Measurements from ENCODE around the gene TMEM117.
A peak's percentile ranks its signal among the peaks of the same experiment; 100 is the strongest.
"Not testable (repeated sequence)": the region's sequence is repeated elsewhere in the genome, so short reads cannot be mapped to it uniquely, and the experiment has no call there.

TMEM117 gene

DNA sequence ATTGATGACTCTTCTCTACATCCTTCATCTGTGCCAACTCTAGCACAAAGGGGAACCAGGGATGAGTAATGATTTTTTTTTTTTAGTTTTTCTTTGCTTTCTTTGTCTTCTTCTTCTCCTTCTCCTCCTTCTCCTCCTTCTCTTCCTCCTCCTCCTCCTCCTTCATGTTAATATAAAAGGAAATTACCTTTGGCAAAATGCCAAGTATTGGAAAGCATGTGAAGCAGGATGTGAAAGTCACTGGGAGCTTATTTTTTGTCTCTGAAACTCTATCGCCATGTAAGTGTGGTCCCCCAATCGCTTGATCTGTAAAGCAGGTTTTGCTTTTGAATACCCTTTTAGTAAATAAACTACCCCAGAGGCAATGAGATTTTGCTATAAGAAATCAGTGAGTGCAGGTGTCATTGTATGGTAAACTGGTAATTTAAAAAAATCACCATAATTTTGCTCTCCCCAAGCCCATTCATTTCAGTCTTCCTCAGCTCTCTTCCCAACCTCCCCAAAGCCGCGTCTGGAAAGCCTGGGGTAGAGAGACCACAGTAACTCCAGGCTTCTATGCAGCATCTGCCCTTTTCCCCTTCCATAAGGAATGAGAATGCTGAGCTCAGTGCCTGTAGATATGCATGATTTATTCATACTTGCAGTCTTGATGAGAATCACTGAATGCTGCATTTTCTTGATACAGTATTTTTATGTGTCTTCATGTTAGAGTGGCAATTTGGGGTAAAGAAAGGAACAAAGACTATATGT is 388.7 kb downstream of the TMEM117 start:
- in situ Hi-C loops (cut with HindIII; ENCODE audit: low pct_ligation_motif_present, low pct_unique_long_range_greater_than_20kb, low sequenced_read_pairs): no loop called here
- DNase-seq: no peak

DNA sequence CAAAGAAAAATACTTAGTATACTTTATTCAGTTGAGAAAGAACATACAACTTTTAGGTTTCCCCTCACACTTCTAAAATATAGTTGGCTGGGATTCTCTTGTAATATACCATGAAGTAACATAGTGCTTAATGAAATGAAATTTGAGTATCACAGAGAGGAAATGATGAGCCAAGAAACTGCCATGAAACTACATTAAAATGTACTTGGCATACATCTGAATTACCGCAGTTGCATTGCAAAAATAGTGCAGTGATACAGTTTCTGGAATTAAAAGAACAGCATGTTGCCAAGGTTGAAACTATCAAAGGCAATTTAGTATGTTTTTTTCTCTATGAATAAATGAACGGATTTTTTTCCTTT is 389.2 kb downstream of the TMEM117 start:
- in situ Hi-C loops (cut with HindIII; ENCODE audit: low pct_ligation_motif_present, low pct_unique_long_range_greater_than_20kb, low sequenced_read_pairs): no loop called here
- DNase-seq: no peak

DNA sequence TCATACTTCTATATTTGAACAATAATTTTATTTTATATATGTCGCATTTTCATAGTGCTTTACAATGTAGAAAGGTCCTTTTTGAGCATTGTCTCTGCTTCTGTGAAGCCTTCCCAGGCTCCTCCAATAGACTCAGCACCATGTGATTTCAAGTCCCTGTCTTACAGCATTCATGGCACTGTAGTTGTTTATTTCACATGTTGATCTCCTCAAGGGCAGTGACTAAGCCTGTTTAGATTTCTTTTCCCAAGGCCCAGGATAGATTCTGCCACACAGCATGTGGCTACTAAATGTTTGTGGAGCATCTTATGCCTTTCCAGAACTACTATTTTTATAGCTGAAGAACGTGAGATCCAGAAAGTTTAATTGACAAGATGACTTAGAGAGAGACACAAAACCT is 391.7 kb downstream of the TMEM117 start:
- no peak for DNase-seq
- in situ Hi-C loops (cut with HindIII; ENCODE audit: low pct_ligation_motif_present, low pct_unique_long_range_greater_than_20kb, low sequenced_read_pairs): no loop called here

DNA sequence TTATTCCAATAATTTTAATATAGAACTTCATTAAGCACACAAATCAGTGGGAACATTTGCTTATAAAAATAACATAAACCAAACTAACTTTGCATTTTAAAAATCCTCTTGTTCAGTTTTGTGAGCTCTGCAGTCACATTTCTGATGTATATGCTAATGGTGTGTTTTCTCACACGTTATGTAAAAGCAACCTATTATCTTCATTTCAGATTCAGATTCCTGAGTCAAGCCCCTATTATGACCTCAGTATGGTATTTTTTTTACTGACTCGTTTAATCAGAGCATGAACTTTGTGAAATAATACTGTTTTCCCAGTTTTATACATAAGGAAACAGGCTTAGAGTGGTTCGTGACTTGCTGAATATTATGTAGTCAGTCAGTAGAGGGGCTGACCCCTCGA is 394.0 kb downstream of the TMEM117 start:
- DNase-seq: no peak
- in situ Hi-C loops (cut with HindIII; ENCODE audit: low pct_ligation_motif_present, low pct_unique_long_range_greater_than_20kb, low sequenced_read_pairs): no loop called here

DNA sequence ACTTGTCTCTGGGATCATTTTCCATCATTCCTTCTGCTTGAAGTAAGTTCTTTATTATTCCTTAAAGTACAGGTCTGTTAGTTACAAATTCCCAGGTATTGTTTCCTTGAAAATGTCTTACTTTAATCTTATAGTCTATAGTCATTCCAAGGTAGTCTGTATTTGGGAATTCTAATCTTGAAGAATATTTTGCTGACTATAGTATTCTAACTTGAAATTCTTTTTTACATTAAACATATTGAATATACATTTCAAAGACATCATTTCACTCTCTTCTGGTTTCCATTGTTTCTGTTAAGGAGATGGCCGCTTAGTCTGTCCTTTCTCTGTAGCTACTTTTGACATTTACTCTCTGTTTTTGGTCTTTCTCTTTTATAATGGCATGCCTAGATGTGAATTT is 399.8 kb downstream of the TMEM117 start:
- no peak for DNase-seq
- in situ Hi-C loops (cut with HindIII; ENCODE audit: low pct_ligation_motif_present, low pct_unique_long_range_greater_than_20kb, low sequenced_read_pairs): no loop called here

DNA sequence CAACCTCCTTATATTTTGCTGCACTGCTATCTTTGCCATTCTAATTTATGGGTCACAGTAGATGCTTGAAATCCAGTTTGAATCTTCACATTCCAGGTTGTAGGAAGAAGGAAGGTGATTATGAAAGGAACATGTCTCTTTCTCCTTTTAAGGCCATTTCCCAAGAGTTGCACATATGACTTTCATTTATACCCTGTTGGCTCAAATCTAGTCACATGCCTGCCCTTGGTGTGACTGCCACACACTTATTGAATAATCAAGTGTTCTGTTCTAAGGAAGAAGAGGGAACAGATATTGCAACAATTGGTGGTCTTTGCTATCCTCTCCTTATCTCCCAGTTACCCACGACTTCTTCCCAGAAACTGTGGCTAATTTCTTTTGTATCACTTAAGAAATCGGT is 404.3 kb downstream of the TMEM117 start:
- no peak for DNase-seq
- in situ Hi-C loops (cut with HindIII; ENCODE audit: low pct_ligation_motif_present, low pct_unique_long_range_greater_than_20kb, low sequenced_read_pairs): no loop called here

DNA sequence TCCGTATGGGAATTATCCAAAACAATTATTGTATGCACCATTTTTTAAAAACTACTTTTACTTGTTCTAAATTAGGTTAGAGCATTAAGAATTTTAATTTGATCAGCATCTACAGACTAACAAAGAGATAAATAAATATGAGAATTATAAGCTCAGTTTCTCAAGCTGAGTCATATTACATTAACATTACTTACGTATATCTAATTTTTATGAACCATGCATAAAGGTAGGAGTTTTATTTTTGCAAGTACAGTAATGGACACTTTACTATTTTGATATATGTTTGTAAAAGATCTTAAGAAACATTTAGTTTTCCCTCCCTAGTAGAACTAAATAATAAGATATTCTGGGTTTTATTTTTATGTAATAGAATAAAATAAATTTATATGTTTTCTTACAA is 410.1 kb downstream of the TMEM117 start:
- in situ Hi-C loops (cut with HindIII; ENCODE audit: low pct_ligation_motif_present, low pct_unique_long_range_greater_than_20kb, low sequenced_read_pairs): no loop called here
- no peak for DNase-seq

DNA sequence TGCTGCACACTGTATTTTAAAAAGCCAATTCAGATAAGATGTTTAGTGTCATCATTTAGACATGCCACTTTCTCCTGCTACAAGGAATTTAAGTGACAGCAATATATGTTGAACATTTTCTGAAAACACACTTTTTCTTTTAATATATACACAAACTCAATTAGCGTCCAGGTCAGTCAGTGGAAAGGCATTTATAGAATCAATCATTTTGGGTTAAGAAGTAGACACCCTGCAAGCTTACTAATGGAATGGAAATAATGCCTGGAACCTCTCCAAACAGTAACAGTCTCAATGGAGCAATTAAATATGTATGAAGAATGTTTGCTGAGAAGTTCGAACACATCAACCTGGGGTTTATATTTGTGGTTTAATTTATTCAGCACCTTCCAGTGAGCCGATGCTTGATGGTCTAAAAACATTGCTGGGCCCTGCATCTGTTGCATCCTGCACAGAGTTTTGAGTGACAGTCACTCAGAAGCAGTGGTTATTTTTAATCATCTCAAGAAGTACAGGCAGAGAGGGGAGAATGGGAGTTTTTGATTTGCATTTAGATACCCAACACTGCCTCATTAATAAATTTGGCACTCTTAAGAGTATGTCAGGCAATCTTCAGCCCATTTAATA is 410.7 kb downstream of the TMEM117 start:
- in situ Hi-C loops (cut with HindIII; ENCODE audit: low pct_ligation_motif_present, low pct_unique_long_range_greater_than_20kb, low sequenced_read_pairs): no loop called here
- no peak for DNase-seq

DNA sequence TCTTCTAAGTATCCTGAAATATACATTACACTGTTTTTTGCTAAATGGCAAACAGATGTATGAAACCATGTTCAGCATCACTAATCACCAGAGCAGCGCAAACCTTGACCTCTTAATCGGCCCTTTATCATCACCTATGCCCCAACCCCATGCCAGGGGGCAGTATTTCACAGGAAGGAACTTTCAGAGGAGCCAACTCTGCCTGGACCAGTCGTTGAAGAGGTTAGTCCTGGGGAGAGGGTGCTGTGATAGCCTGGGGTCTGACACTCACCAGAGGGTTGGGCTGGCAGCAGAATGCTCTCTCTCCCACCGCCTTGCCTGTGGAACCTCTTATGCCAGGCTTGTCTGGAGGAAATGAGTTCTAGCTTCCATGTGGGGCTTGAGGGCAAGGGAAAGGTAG is 411.7 kb downstream of the TMEM117 start:
- DNase-seq: peak; percentile 12
- in situ Hi-C loops (cut with HindIII; ENCODE audit: low pct_ligation_motif_present, low pct_unique_long_range_greater_than_20kb, low sequenced_read_pairs): no loop called here

DNA sequence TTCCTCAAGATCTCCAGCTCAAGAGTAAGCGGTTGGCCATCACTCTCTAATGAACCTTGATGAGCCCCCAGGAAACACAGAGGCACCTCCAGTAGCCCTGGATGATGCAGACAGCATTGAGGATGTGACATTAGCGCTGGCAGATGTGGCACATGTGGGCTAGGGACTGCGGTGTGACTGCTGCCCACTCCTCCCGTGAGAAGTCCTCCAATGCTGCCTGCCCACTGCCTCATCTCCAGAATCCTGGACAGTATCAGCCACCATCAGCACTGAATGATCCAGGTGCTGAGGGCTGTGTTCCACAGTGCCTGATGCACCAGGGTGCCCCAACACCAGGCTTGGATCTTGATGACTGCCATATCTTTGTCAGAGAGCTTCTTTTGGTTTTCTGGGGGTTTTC is 412.6 kb downstream of the TMEM117 start:
- in situ Hi-C loops (cut with HindIII; ENCODE audit: low pct_ligation_motif_present, low pct_unique_long_range_greater_than_20kb, low sequenced_read_pairs): no loop called here
- DNase-seq: no peak

DNA sequence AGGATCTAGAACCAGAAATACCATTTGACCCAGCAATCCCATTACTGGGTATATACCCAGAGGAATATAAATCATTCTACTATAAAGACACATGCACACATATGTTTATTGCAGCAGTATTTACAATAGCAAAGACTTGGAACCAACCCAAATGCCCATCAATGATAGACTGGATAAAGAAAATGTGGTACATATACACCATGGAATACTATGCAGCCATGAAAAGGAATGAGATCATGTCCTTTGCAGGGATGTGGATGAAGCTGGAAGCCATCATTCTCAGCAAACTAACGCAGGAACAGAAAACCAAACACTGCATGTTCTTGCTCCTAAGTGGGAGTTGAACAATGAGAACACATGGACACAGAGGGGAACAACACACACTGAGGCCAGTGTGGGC is 414.6 kb downstream of the TMEM117 start:
- DNase-seq; in situ Hi-C loops (cut with HindIII; ENCODE audit: low pct_ligation_motif_present, low pct_unique_long_range_greater_than_20kb, low sequenced_read_pairs): not testable (repeated sequence)

DNA sequence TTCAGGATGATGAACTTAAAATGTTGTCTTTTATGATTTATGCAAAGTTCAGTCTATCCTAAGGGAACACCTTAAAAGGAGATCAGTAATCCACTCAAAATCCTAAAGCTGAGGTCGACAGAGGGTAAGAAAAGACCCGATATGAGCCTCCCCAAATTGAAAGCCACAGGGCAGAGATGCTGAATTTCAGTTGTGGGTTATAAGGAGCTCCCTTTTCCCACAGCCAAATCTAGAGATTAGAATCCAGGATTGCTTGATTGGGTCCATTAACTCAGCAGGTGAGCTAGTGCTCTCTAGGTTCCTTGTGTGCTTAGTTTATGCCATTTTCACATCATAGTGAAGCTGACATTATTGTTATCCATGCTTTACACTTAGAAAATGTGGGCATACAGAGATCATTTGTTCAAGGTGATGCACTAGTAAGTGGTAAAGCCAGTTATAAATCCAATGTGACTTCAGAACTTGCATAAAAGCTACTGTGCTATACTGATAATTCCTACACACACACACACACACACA is 417.5 kb downstream of the TMEM117 start:
- in situ Hi-C loops (cut with HindIII; ENCODE audit: low pct_ligation_motif_present, low pct_unique_long_range_greater_than_20kb, low sequenced_read_pairs): no loop called here
- DNase-seq: no peak

DNA sequence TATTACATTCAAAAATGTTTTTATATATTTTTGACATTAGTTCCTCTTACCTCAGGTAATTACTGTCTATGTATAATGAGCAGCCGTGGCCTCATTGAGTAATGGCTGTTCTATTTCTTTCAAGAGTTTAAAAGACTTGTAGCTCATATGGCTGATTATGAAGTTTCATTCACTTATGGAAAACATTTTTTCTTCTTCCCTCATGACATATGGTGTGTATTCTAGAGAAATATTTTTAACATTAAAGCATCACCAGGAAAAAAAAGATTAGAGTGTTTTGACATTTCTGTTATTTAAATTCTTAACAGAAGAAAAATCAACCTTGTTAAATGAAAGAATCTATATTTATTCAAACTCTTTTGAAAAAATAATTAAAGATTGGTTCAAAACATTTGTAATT is 422.4 kb downstream of the TMEM117 start:
- in situ Hi-C loops (cut with HindIII; ENCODE audit: low pct_ligation_motif_present, low pct_unique_long_range_greater_than_20kb, low sequenced_read_pairs): no loop called here

DNA sequence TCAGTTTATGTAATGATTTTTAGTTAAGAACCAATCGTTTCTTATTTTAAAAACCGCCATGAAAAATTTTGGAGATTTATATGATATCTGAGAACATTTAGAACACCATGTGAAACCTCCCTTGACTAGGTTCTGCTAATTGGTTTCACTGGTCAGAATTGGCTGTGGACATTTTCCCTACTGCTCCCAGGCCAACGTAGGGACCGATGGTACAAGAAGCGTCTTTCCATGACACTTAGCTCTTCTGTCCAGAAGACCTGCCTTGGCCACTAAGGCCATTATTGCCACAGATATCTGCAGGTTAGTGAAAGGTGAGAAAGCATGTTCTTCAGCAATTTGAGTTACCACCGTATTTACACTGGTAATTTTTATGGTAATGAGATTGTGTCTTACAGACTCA is 424.0 kb downstream of the TMEM117 start:
- DNase-seq: no peak
- in situ Hi-C loops (cut with HindIII; ENCODE audit: low pct_ligation_motif_present, low pct_unique_long_range_greater_than_20kb, low sequenced_read_pairs): no loop called here

More for the DNA sequence above, 422.4 kb downstream of the TMEM117 start:
- no peak for DNase-seq

DNA sequence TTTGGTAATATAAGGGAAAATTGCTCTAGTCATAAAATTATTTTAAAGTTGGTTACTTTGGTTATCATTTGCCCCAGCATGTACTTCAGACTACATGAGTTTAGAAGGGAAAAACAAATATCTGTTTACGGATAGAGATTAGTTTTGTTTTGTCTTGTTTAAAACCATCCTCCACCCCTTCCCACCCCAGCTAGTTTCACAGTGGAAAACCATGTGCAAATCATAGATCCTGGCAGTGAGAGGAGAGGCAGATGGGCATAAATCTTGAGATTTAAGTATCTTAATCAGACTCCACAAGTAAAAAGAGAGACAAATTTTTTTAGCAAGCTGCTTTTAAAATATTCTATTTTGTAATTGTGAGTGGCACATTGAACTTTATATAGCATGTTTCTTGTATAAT is 424.7 kb downstream of the TMEM117 start:
- in situ Hi-C loops (cut with HindIII; ENCODE audit: low pct_ligation_motif_present, low pct_unique_long_range_greater_than_20kb, low sequenced_read_pairs): no loop called here
- DNase-seq: no peak

DNA sequence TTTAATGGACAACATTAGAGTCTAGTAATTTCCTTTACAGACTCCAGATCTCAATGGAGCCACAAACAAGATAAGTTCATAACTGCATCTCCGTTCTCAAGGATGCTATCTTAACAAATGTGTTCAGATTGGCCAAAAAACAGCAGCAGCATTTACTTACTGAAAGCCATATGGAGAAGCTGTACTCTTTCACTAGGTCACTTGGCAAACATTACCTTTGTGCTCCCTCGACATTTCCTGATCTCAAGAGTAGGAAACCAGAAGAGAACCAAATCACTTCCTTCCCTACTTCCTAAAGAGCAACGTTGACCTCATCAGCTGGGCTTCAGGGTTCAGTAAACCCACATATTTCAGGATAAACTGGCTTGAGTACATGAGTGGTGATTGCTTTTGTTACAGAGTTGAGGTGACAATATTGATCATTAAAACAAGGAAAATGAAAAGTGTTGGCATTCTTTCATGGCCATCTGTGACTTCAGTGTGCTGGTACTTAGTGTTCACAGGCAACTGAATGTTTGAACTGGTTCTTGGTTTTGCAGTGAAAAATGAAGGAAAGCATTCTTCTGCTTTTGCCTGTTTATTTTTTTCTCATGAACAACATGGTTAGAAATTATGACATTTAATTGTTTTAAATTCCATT is 449.6 kb downstream of the TMEM117 start:
- in situ Hi-C loops (cut with HindIII; ENCODE audit: low pct_ligation_motif_present, low pct_unique_long_range_greater_than_20kb, low sequenced_read_pairs): no loop called here
- no peak for DNase-seq

DNA sequence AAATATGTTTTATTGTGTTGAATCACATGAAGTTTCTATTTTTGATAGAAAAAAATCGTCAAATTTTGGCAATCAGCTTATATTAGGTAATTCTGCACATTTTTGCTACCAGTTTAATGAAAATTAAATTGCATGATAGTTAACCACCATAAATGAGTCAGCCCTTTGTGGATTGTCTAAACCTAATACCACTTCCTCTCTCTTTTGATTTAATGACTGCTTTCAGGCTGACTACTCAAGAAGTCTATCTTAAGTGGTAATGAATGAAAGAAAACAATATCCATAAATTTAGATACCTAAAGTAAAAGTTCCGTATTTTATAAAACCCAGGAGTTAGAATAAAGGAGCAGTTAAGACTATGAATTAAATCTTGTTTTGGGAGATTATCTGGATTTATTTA is 450.5 kb downstream of the TMEM117 start:
- no peak for DNase-seq
- in situ Hi-C loops (cut with HindIII; ENCODE audit: low pct_ligation_motif_present, low pct_unique_long_range_greater_than_20kb, low sequenced_read_pairs): no loop called here

DNA sequence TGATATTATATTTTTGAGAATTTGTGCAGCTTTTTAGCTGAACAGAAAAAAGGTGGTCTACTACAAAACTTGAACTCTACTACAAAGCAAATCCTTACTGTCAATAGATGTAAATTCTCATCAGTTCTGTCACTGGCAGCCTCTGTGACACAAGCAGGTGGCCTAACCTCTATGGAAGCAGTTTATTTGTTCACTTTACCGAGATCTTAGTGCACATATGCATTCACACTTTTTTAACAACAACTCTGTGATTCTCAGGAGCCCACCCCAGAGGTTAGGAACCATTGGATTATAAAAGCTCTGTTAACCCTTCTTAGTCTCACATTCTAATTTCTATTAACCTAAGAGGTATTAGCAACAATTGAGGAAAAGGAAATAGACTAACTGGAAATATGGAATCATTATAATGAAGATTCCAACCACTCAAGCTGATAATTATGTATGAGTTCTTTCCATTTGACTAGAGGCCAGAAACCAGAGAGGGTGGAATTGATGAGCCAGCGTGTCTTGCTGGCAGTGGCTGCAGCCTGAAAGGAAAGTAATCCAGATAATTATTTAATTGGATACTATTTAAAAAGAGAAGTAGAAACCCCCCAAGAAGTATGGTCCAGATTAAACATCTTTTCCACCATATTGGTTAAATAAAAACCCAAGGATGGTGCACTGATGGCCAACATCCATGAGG is 451.1 kb downstream of the TMEM117 start:
- in situ Hi-C loops (cut with HindIII; ENCODE audit: low pct_ligation_motif_present, low pct_unique_long_range_greater_than_20kb, low sequenced_read_pairs): no loop called here
- no peak for DNase-seq

DNA sequence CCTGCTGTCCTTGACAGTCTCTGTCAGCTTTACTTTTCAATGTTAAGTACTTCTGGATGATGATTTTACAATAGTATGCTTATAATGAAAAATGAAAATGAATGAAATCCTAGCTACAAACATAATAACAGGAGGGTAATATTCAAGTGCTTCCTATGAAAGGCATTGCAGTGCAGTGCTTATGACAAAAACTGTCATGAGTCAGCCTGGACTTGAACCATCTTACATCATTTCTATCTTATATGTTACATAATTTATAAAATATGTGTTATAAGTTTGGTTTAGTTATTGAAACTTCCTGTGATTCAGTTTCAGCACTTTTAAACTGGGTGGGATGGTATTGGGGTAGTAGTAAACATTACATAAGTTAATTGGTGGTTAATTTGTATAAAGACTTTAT is 451.7 kb downstream of the TMEM117 start:
- in situ Hi-C loops (cut with HindIII; ENCODE audit: low pct_ligation_motif_present, low pct_unique_long_range_greater_than_20kb, low sequenced_read_pairs): no loop called here
- DNase-seq: no peak
